PC-3 (cell line): ENCODE results near the gene DCAF6.

Source experiments
- EZH2 ChIP-seq: fragments of 300-600 bp; sonication (generic); IDR thresholded peaks from one replicate; pipeline ENCODE4 v1.6.1; 2017; ENCODE audit warnings: antibody characterized with exemption, mild to moderate bottlenecking, low read length; ENCODE audit not compliant: unreplicated experiment
- EZH2phosphoT487 ChIP-seq: fragments of 300-600 bp; sonication (generic); IDR thresholded peaks from 2 replicates; pipeline ENCODE4 v1.6.1; 2018; ENCODE audit warnings: mild to moderate bottlenecking, antibody characterized with exemption, low read length, borderline replicate concordance
- TF ChIP-seq, protein P1 (sequence below): fragments of 300-600 bp; sonication (generic); conservative IDR thresholded peaks from 2 replicates; pipeline ENCODE4 v1.5.1; 2017; ENCODE audit warnings: antibody characterized with exemption, low read depth, mild to moderate bottlenecking, low read length

DNA sequence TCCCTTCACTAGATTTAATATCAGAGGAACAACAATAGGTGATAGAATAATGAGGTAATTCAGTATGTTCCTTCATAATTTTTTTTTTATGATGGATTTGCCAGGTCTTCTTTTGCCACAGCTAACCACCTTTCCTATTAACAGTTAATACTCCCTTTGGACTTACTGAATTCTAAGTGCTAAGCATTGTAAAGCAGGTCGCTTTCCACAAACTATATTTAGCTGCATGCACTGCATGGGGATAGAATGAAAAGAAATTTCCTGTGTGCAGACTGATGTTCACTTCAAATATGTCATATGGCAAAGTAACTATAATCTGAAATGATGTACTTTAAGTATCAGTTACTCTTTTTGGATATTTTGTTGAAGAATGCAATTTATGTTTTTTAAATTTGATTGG, 114.4 kb downstream of the DCAF6 start:
- TF ChIP-seq, protein P1, sequence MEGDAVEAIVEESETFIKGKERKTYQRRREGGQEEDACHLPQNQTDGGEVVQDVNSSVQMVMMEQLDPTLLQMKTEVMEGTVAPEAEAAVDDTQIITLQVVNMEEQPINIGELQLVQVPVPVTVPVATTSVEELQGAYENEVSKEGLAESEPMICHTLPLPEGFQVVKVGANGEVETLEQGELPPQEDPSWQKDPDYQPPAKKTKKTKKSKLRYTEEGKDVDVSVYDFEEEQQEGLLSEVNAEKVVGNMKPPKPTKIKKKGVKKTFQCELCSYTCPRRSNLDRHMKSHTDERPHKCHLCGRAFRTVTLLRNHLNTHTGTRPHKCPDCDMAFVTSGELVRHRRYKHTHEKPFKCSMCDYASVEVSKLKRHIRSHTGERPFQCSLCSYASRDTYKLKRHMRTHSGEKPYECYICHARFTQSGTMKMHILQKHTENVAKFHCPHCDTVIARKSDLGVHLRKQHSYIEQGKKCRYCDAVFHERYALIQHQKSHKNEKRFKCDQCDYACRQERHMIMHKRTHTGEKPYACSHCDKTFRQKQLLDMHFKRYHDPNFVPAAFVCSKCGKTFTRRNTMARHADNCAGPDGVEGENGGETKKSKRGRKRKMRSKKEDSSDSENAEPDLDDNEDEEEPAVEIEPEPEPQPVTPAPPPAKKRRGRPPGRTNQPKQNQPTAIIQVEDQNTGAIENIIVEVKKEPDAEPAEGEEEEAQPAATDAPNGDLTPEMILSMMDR = no peak
- TF ChIP-seq EZH2phosphoT487 = no peak
- TF ChIP-seq EZH2 = no peak
